GM18507 (cell line): ENCODE data around the gene KRTAP5-10.
"Not testable (repeated sequence)": the region's sequence is repeated elsewhere in the genome, so short reads cannot be mapped to it uniquely, and the experiment has no call there.

Experiments used
- DNase-seq: peaks from one replicate; pipeline ENCODE4 v3.0.0; 2011; ENCODE audit warnings: low read depth; ENCODE audit not compliant: insufficient read length; ENCODE audit errors: extremely low spot score
- FAIRE-seq: peaks from 2 replicates; lab custom pipeline; 2011; peaks lifted over from hg19 to GRCh38; lab: Jason Lieb, UNC

KRTAP5-10 gene

GRCh38 chr11:71588822-71589545 lies 23.6 kb downstream of the KRTAP5-10 start:
- not testable (repeated sequence) for FAIRE-seq, DNase-seq

- DNase-seq: not testable (repeated sequence)
These were observed 24.2 kb downstream of the KRTAP5-10 start for GRCh38 chr11:71589546-71589920.

GRCh38 chr11:71603221-71603620 lies 37.9 kb downstream of the KRTAP5-10 start:
- DNase-seq, FAIRE-seq: not testable (repeated sequence)

More at GRCh38 chr11:71589546-71589920, 24.2 kb downstream of the KRTAP5-10 start:
- FAIRE-seq: not testable (repeated sequence)

- DNase-seq, FAIRE-seq: not testable (repeated sequence)
These were observed 39.6 kb downstream of the KRTAP5-10 start for GRCh38 chr11:71604798-71605488.

- not testable (repeated sequence) for DNase-seq, FAIRE-seq
These were observed 41.6 kb downstream of the KRTAP5-10 start for GRCh38 chr11:71606853-71607519.

GRCh38 chr11:71607520-71608216 lies 42.3 kb downstream of the KRTAP5-10 start:
- not testable (repeated sequence) for DNase-seq, FAIRE-seq

- not testable (repeated sequence) for FAIRE-seq, DNase-seq
These were observed 42.9 kb downstream of the KRTAP5-10 start for GRCh38 chr11:71608272-71608671.

GRCh38 chr11:71611218-71611910 lies 46.0 kb downstream of the KRTAP5-10 start:
- FAIRE-seq, DNase-seq: not testable (repeated sequence)

GRCh38 chr11:71613931-71614330 lies 48.6 kb downstream of the KRTAP5-10 start:
- DNase-seq: not testable (repeated sequence)

GRCh38 chr11:71614366-71614917 lies 49.1 kb downstream of the KRTAP5-10 start:
- DNase-seq, FAIRE-seq: not testable (repeated sequence)

More at GRCh38 chr11:71613931-71614330, 48.6 kb downstream of the KRTAP5-10 start:
- not testable (repeated sequence) for FAIRE-seq

- FAIRE-seq, DNase-seq: not testable (repeated sequence)
These were observed 49.6 kb downstream of the KRTAP5-10 start for GRCh38 chr11:71615003-71615402.
